PC-9 (cell line): Measurements from ENCODE around the gene CEP20.

ENCODE experiments used
- CTCF ChIP-seq: fragments of 200-600 bp; sonication (generic); conservative IDR thresholded peaks from 2 replicates; pipeline ENCODE4 v1.6.1; 2017; ENCODE audit warnings: mixed run types, antibody characterized with exemption, mild to moderate bottlenecking, moderate library complexity
- EZH2 ChIP-seq: fragments of 200-600 bp; sonication (generic); IDR thresholded peaks from 2 replicates; pipeline ENCODE4 v1.8.0; 2017; ENCODE audit warnings: antibody characterized with exemption, low read depth

DNA sequence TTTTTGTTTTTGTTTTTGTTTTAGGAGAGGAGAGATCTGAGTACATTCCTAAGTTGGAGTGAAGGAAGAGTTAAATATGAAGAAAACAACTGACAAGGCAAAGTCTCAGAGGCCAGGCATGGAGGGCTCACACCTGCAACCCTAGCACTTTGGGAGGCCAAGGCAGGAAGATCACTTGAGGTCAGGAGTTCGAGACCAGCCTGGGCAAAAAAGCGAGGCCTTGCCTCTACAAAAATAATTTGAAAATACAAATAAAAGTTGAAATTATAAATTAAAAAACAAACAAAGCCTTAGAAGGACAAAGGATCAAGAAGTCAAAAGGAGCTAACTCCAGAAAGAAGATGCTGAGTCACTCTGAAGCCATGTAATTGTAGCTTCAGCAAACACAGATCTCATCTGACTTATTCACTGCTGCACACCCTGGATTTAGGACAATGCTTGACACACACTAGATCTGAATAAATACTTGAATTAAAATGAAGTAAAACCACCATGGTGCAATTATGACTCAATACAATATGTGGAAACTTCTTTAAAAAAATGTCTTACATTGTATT is 9.1 kb downstream of the CEP20 start:
- TF ChIP-seq CTCF (0 out of 2 replicates have a peak, but pooled peaks have one; percentile 14), EZH2 (no peak)
